Measurements from ENCODE around the gene DNAJB9.
A peak's percentile ranks its signal among the peaks of the same experiment; 100 is the strongest.

GRCh38 chr7:108569381-108570145 is at the start of gene DNAJB9, which contains the start of gene THAP5:
- TF ChIP-seq FOXK2 (IDR thresholded peaks at IDR 0.05) (peak; percentile 95), SP1 (IDR thresholded peaks at IDR 0.05) (no peak), FOXM1 (IDR thresholded peaks at IDR 0.05; ENCODE audit: borderline replicate concordance) (no peak), CTBP1 (IDR thresholded peaks at IDR 0.05; ENCODE audit: borderline replicate concordance) (no peak), NFRKB (IDR thresholded peaks at IDR 0.05) (no peak), BHLHE40 (IDR thresholded peaks at IDR 0.05; ENCODE audit: borderline replicate concordance) (no peak), FOXA1 (IDR thresholded peaks at IDR 0.05) (no peak), ELF4 (IDR thresholded peaks at IDR 0.05) (peak; percentile 96)
